Measurements from ENCODE around the gene PRSS36. TPM values are rescaled to one million over a fixed set of nuclear protein-coding genes. Genes with fewer than 3 reads are reported as not detected.

PRSS36 gene
- total RNA-seq, 1 experiment from 2014 or later, result 1.7 TPM

- no peaks in the 10 kb centered on the region for H3K9me3 ChIP-seq
These were observed 15.0 kb downstream of the PRSS36 start for GRCh38 chr16:31134625-31135534.

GRCh38 chr16:31134091-31134571 is 15.7 kb downstream of the PRSS36 start:
- no peak overlapping the region for H3K4me3 ChIP-seq
- no peaks in the 10 kb centered on the region for H3K9me3 ChIP-seq
- DNase-seq, result no peak
- H3K36me3 ChIP-seq, result peaks cover 11% of the 10 kb centered on the region
- H3K27me3 ChIP-seq, result no peaks in the 10 kb centered on the region

More at GRCh38 chr16:31134625-31135534, 15.0 kb downstream of the PRSS36 start:
- Histone ChIP-seq H3K36me3 (peaks cover 5% of the 10 kb centered on the region), H3K27me3 (no peaks in the 10 kb centered on the region), H3K4me3 (no peak overlapping the region)
- DNase-seq, result no peak

- Histone ChIP-seq H3K27me3 (no peaks in the 10 kb centered on the region), H3K4me3 (no peak overlapping the region), H3K36me3 (peaks cover 14% of the 10 kb centered on the region), H3K9me3 (no peaks in the 10 kb centered on the region)
- no peak for DNase-seq
These were observed 16.8 kb downstream of the PRSS36 start for GRCh38 chr16:31133046-31133501.

GRCh38 chr16:31132303-31132979 is 17.4 kb downstream of the PRSS36 start:
- Histone ChIP-seq H3K36me3 (peaks cover 18% of the 10 kb centered on the region), H3K9me3 (no peaks in the 10 kb centered on the region), H3K4me3 (no peak overlapping the region), H3K27me3 (no peaks in the 10 kb centered on the region)
- DNase-seq, result no peak

- no peaks in the 10 kb centered on the region for H3K9me3 ChIP-seq
- DNase-seq, result no peak
- no peaks in the 10 kb centered on the region for H3K27me3 ChIP-seq
- no peak overlapping the region for H3K4me3 ChIP-seq
- peaks cover 23% of the 10 kb centered on the region for H3K36me3 ChIP-seq
These were observed 18.0 kb downstream of the PRSS36 start for GRCh38 chr16:31131841-31132271.

- no peaks in the 10 kb centered on the region for H3K27me3 ChIP-seq
- no peak overlapping the region for H3K4me3 ChIP-seq
- peaks cover 23% of the 10 kb centered on the region for H3K36me3 ChIP-seq
- no peak for DNase-seq
- H3K9me3 ChIP-seq, result no peaks in the 10 kb centered on the region
These were observed 18.4 kb downstream of the PRSS36 start for GRCh38 chr16:31131416-31131815.

GRCh38 chr16:31130899-31131298 is 19.0 kb downstream of the PRSS36 start:
- no peaks in the 10 kb centered on the region for H3K27me3 ChIP-seq
- no peaks in the 10 kb centered on the region for H3K9me3 ChIP-seq
- no peak for DNase-seq
- no peak overlapping the region for H3K4me3 ChIP-seq
- peaks cover 23% of the 10 kb centered on the region for H3K36me3 ChIP-seq

- Histone ChIP-seq H3K27me3 (no peaks in the 10 kb centered on the region), H3K36me3 (peaks cover 23% of the 10 kb centered on the region), H3K9me3 (no peaks in the 10 kb centered on the region), H3K4me3 (no peak overlapping the region)
- no peak for DNase-seq
These were observed 19.5 kb downstream of the PRSS36 start for GRCh38 chr16:31130336-31130891.

- Histone ChIP-seq H3K4me3 (no peak overlapping the region), H3K27me3 (no peaks in the 10 kb centered on the region), H3K9me3 (no peaks in the 10 kb centered on the region), H3K36me3 (peaks cover 23% of the 10 kb centered on the region)
- no peak for DNase-seq
These were observed 20.1 kb downstream of the PRSS36 start for GRCh38 chr16:31129568-31130335.

GRCh38 chr16:31128711-31129567 is 20.9 kb downstream of the PRSS36 start:
- DNase-seq, result no peak
- Histone ChIP-seq H3K4me3 (no peak overlapping the region), H3K27me3 (no peaks in the 10 kb centered on the region), H3K9me3 (no peaks in the 10 kb centered on the region), H3K36me3 (peaks cover 28% of the 10 kb centered on the region)

GRCh38 chr16:31127182-31127581 is 22.7 kb downstream of the PRSS36 start:
- no peaks in the 10 kb centered on the region for H3K27me3 ChIP-seq
- no peak overlapping the region for H3K4me3 ChIP-seq
- no peaks in the 10 kb centered on the region for H3K9me3 ChIP-seq
- DNase-seq, result no peak
- peaks cover 43% of the 10 kb centered on the region for H3K36me3 ChIP-seq

GRCh38 chr16:31125844-31126243 is 24.0 kb downstream of the PRSS36 start:
- DNase-seq, result no peak
- Histone ChIP-seq H3K36me3 (peaks cover 55% of the 10 kb centered on the region), H3K4me3 (no peak overlapping the region), H3K27me3 (no peaks in the 10 kb centered on the region), H3K9me3 (no peaks in the 10 kb centered on the region)

GRCh38 chr16:31120129-31120528 is 29.7 kb downstream of the PRSS36 start:
- Histone ChIP-seq H3K4me3 (no peak overlapping the region), H3K36me3 (peaks cover 60% of the 10 kb centered on the region), H3K9me3 (no peaks in the 10 kb centered on the region), H3K27me3 (no peaks in the 10 kb centered on the region)
- no peak for DNase-seq

GRCh38 chr16:31118223-31119155 is 31.4 kb downstream of the PRSS36 start:
- Histone ChIP-seq H3K27me3 (no peaks in the 10 kb centered on the region), H3K9me3 (no peaks in the 10 kb centered on the region), H3K36me3 (peaks cover 52% of the 10 kb centered on the region), H3K4me3 (peak overlapping the region; percentile 94)
- no peak for DNase-seq
